PC-9 (cell line): ENCODE measurements around the gene TGM2. TPM values are rescaled to one million over a fixed set of nuclear protein-coding genes. Genes with fewer than 3 reads are reported as not detected.
A peak's percentile ranks its signal among the peaks of the same experiment; 100 is the strongest.

Source experiments
- BruUV-seq: library from RNA; stranded (reverse); fragments of 400-500 nt; replicated peaks from 2 replicates; lab custom pipeline; 2021; lab: Mats Ljungman, UMichigan
- CTCF ChIA-PET: fragments of 300-600 bp; sonication (Branson Sonifier 250); formaldehyde crosslinking; loops from one replicate; lab custom pipeline; 2022; ENCODE audit warnings: antibody characterized with exemption; lab: Charles Lee
- POLR2A ChIA-PET: fragments of 300-600 bp; sonication (Branson Sonifier 250); formaldehyde crosslinking; loops from one replicate; lab custom pipeline; 2022; ENCODE audit warnings: antibody characterized with exemption; ENCODE audit not compliant: unreplicated experiment; lab: Charles Lee
- DNase-seq, 2 experiments: peaks; one replicate each; pipeline versions ENCODE4 v3.0.0 to v3.0.0-alpha.2; 2015 to 2022; ENCODE audit warnings: mixed read lengths in 1 of 2
- H2AFZ ChIP-seq: fragments of 200-600 bp; sonication (generic); 2 replicates; pipeline ENCODE4 v1.8.1; 2017; ENCODE audit warnings: antibody characterized with exemption
- H3F3A ChIP-seq: fragments of 200-600 bp; sonication (generic); 2 replicates; pipeline ENCODE4 v1.8.1; 2017; ENCODE audit warnings: antibody characterized with exemption, mild to moderate bottlenecking, low read depth; ENCODE audit not compliant: insufficient read depth
- H3K27ac ChIP-seq: fragments of 200-600 bp; sonication (generic); 2 replicates; pipeline ENCODE4 v1.6.1; 2016; ENCODE audit warnings: mixed run types
- H3K27me3 ChIP-seq: fragments of 200-600 bp; sonication (generic); 2 replicates; pipeline ENCODE4 v1.6.1; 2016; ENCODE audit warnings: low read depth, mixed run types; ENCODE audit not compliant: insufficient read depth
- H3K36me3 ChIP-seq: fragments of 200-600 bp; sonication (generic); 2 replicates; pipeline ENCODE4 v1.6.1; 2016; ENCODE audit warnings: low read depth, mixed run types
- H3K4me1 ChIP-seq: fragments of 200-600 bp; sonication (generic); replicated peaks from 2 replicates; pipeline ENCODE4 v1.6.1; 2016; ENCODE audit warnings: mixed run types; ENCODE audit not compliant: insufficient read depth
- H3K4me2 ChIP-seq: fragments of 200-600 bp; sonication (generic); 2 replicates; pipeline ENCODE4 v1.6.1; 2017; ENCODE audit warnings: mixed run types
- H3K4me3 ChIP-seq: fragments of 200-600 bp; sonication (generic); 2 replicates; pipeline ENCODE4 v1.6.1; 2016; ENCODE audit warnings: mixed run types
- H3K79me2 ChIP-seq: fragments of 200-600 bp; sonication (generic); 2 replicates; pipeline ENCODE4 v1.6.1; 2017; ENCODE audit warnings: low read depth, mixed run types
- H3K9me2 ChIP-seq: fragments of 200-600 bp; sonication (generic); 2 replicates; pipeline ENCODE4 v1.8.1; 2017; ENCODE audit warnings: mild to moderate bottlenecking; ENCODE audit not compliant: insufficient read depth
- H3K9me3 ChIP-seq: fragments of 200-600 bp; sonication (generic); 2 replicates; pipeline ENCODE4 v1.8.1; 2016; ENCODE audit warnings: low read depth; ENCODE audit not compliant: insufficient read depth
- H4K20me1 ChIP-seq: fragments of 200-600 bp; sonication (generic); 2 replicates; pipeline ENCODE4 v1.8.1; 2017; ENCODE audit not compliant: insufficient read depth
- CTCF ChIP-seq: fragments of 200-600 bp; sonication (generic); conservative IDR thresholded peaks from 2 replicates; pipeline ENCODE4 v1.6.1; 2017; ENCODE audit warnings: mixed run types, antibody characterized with exemption, mild to moderate bottlenecking, moderate library complexity
- EZH2 ChIP-seq: fragments of 200-600 bp; sonication (generic); IDR thresholded peaks from 2 replicates; pipeline ENCODE4 v1.8.0; 2017; ENCODE audit warnings: antibody characterized with exemption, low read depth
- intact Hi-C: fragments of 100-400 bp; cut with micrococcal nuclease; formaldehyde crosslinking; loops from one replicate; pipeline ENCODE4 v1.10.0; 2022; ENCODE audit not compliant: unreplicated experiment
- total RNA-seq: library from RNA; stranded (reverse); gene quantifications from 2 replicates; pipeline ENCODE4 v1.2.3, GENCODE V29; 2021

The TGM2 gene
- total RNA-seq, 1 experiment from 2014 or later = 333 TPM

GRCh38 chr20:38144598-38144973, 20.5 kb downstream of the TGM2 start:
- H3K9me2 ChIP-seq = no peaks in the 10 kb centered on the region
- no peaks in the 10 kb centered on the region for H3K9me3 ChIP-seq
- BruUV-seq = TSS peak; percentile 89
- intact Hi-C loops = loop anchor here (1.0 to 2.0 kb wide), 7 partner anchors 8 to 72 kb away; no protein-coding TSS in a partner anchor
- no peaks in the 10 kb centered on the region for H4K20me1 ChIP-seq
- no peaks in the 10 kb centered on the region for H3K27me3 ChIP-seq
- TF ChIP-seq CTCF = no peak
- H3K4me2 ChIP-seq = peak overlapping the region; percentile 64
- H3K4me1 ChIP-seq = peaks cover 56% of the 10 kb centered on the region
- no peak overlapping the region for H3K4me3 ChIP-seq
- CTCF ChIA-PET = interaction anchor here (0.7 to 2.2 kb wide), 6 partner anchors 10 to 87 kb away, joined by 3 to 6 read pairs (median 4); no protein-coding TSS in a partner anchor
- peak overlapping the region; percentile 97 for H3K27ac ChIP-seq
- no peak for DNase-seq
- POLR2A ChIA-PET = interaction anchor here (0.5 to 2.0 kb wide), 5 partner anchors 8 to 76 kb away, joined by 4 to 14 read pairs (median 8); no protein-coding TSS in a partner anchor
- H3F3A ChIP-seq = peaks cover 94% of the 10 kb centered on the region
- no peak overlapping the region for H2AFZ ChIP-seq
- peaks cover 11% of the 10 kb centered on the region; the same call in 1 of the 2 replicates for H3K79me2 ChIP-seq
- H3K36me3 ChIP-seq = peaks cover 76% of the 10 kb centered on the region

GRCh38 chr20:38143646-38144554, 21.2 kb downstream of the TGM2 start:
- no TSS peak for BruUV-seq
- intact Hi-C loops = loop anchor here (1.0 to 2.0 kb wide), 9 partner anchors 8 to 73 kb away; no protein-coding TSS in a partner anchor

More at GRCh38 chr20:38143646-38144554, 21.2 kb downstream of the TGM2 start:
- Histone ChIP-seq H3K9me2 (no peaks in the 10 kb centered on the region), H3K4me2 (peak overlapping the region; percentile 64), H3K4me1 (peaks cover 56% of the 10 kb centered on the region), H4K20me1 (no peaks in the 10 kb centered on the region), H3F3A (peaks cover 96% of the 10 kb centered on the region), H3K9me3 (no peaks in the 10 kb centered on the region), H3K79me2 (peaks cover 7% of the 10 kb centered on the region; the same call in 1 of the 2 replicates), H3K4me3 (no peak overlapping the region; the same call in 1 of the 2 replicates), H3K27ac (peak overlapping the region; percentile 97), H3K27me3 (no peaks in the 10 kb centered on the region), H3K36me3 (peaks cover 79% of the 10 kb centered on the region), H2AFZ (no peak overlapping the region)
- ChIA-PET CTCF (interaction anchor here (0.6 to 2.2 kb wide), 8 partner anchors 9 to 157 kb away, joined by 3 to 7 read pairs (median 4); no protein-coding TSS in a partner anchor), POLR2A (interaction anchor here (0.5 to 2.0 kb wide), 12 partner anchors 9 to 619 kb away, joined by 3 to 14 read pairs (median 4); no protein-coding TSS in a partner anchor)
- DNase-seq = peak; percentile 89 to 99
- TF ChIP-seq EZH2 (no peak), CTCF (no peak)
